H1 (cell line): Measurements from ENCODE around the gene CLN6. TPM values are rescaled to one million over a fixed set of nuclear protein-coding genes. Genes with fewer than 3 reads are reported as not detected.

Source experiments
- CTCF ChIA-PET: fragments of 300-600 bp; sonication (Branson Sonifier 250); formaldehyde crosslinking; loops from one replicate; lab custom pipeline; 2021; ENCODE audit not compliant: partially characterized antibody; lab: Charles Lee
- POLR2A ChIA-PET: fragments of 300-600 bp; sonication (Branson Sonifier 250); formaldehyde crosslinking; loops from one replicate; lab custom pipeline; 2021; ENCODE audit warnings: inconsistent platforms; ENCODE audit not compliant: partially characterized antibody; lab: Charles Lee
- DNase-seq, 2 experiments: peaks; one replicate each; pipeline versions ENCODE4 v3.0.0 to v3.0.0-alpha.2; 2010 to 2022; ENCODE audit warnings: low spot score in 2 of 2, low read depth in 1 of 2, mixed read lengths in 1 of 2
- FAIRE-seq: peaks from 2 replicates; lab custom pipeline; 2011; peaks lifted over from hg19 to GRCh38; lab: Jason Lieb, UNC
- H2AFZ ChIP-seq: 2 replicates; pipeline ENCODE4 v1.8.1; 2012; ENCODE audit warnings: low read length, inconsistent platforms
- H2AK5ac ChIP-seq: 2 replicates; pipeline ENCODE4 v1.6.1; 2013; ENCODE audit warnings: low read depth, low read length
- H2BK120ac ChIP-seq: replicated peaks from 2 replicates; pipeline ENCODE3; 2013; ENCODE audit warnings: low read depth, low read length, inconsistent platforms
- H2BK12ac ChIP-seq: 2 replicates; pipeline ENCODE4 v1.6.1; 2013; ENCODE audit warnings: low read depth, low read length
- H2BK15ac ChIP-seq: 2 replicates; pipeline ENCODE4 v1.6.1; 2013; ENCODE audit warnings: low read length
- H2BK20ac ChIP-seq: 2 replicates; pipeline ENCODE4 v1.6.1; 2013; ENCODE audit warnings: low read length
- H2BK5ac ChIP-seq: 2 replicates; pipeline ENCODE4 v1.6.1; 2013; ENCODE audit warnings: low read depth, low read length
- H3K14ac ChIP-seq: 2 replicates; pipeline ENCODE4 v1.6.1; 2013; ENCODE audit warnings: inconsistent platforms; ENCODE audit not compliant: insufficient read length
- H3K18ac ChIP-seq: 2 replicates; pipeline ENCODE4 v1.6.1; 2013; ENCODE audit warnings: low read length; ENCODE audit errors: extremely low read depth
- H3K23ac ChIP-seq: 2 replicates; pipeline ENCODE4 v1.6.1; 2013; ENCODE audit warnings: inconsistent platforms; ENCODE audit not compliant: insufficient read length
- H3K23me2 ChIP-seq: 2 replicates; pipeline ENCODE4 v1.6.1; 2013; ENCODE audit warnings: low read depth, low read length
- H3K27ac ChIP-seq: 2 replicates; pipeline ENCODE4 v1.6.1; 2011; ENCODE audit warnings: low read depth, low read length, inconsistent platforms
- H3K27me3 ChIP-seq, 4 experiments: replicated peaks in 1 of 4; 1 replicate in 1 of 4; 2 replicates in 3 of 4; pipeline versions ENCODE4 v1.6.1 to v1.8.1; 2011 to 2013; ENCODE audit warnings: low read length in 3 of 4, mild to moderate bottlenecking in 3 of 4, inconsistent platforms in 2 of 4, mixed read lengths in 2 of 4, moderate library complexity in 1 of 4; ENCODE audit not compliant: control insufficient read depth in 3 of 4, insufficient read depth in 3 of 4; ENCODE audit errors: extremely low read depth in 1 of 4
- H3K36me3 ChIP-seq, 4 experiments: 2 replicates each; pipeline versions ENCODE4 v1.6.1 to v1.8.1; 2011 to 2013; ENCODE audit warnings: mild to moderate bottlenecking in 4 of 4, low read length in 3 of 4, moderate library complexity in 2 of 4, control low read depth in 1 of 4, inconsistent platforms in 1 of 4; ENCODE audit not compliant: insufficient read depth in 4 of 4, control insufficient read depth in 2 of 4
- H3K4ac ChIP-seq: replicated peaks from 2 replicates; pipeline ENCODE3; 2013; ENCODE audit warnings: low read length, low read depth, mixed read lengths, inconsistent platforms; ENCODE audit not compliant: insufficient read length
- H3K4me1 ChIP-seq, 4 experiments: replicated peaks in 1 of 4; 1 replicate in 1 of 4; 2 replicates in 3 of 4; pipeline versions ENCODE4 v1.6.1 to v1.8.1; 2011 to 2013; ENCODE audit warnings: low read length in 3 of 4, inconsistent platforms in 2 of 4, mixed read lengths in 1 of 4; ENCODE audit not compliant: insufficient read depth in 4 of 4, control insufficient read depth in 3 of 4
- H3K4me2 ChIP-seq, 2 experiments: 2 replicates each; pipeline versions ENCODE4 v1.6.1 to v1.8.1; 2011 to 2013; ENCODE audit warnings: low read depth in 2 of 2, low read length in 2 of 2, control low read depth in 1 of 2, inconsistent platforms in 1 of 2, mild to moderate bottlenecking in 1 of 2; ENCODE audit not compliant: insufficient read depth in 1 of 2
- H3K4me3 ChIP-seq, 4 experiments: fragments of 200-600, 300-600 bp in 1 of 4; sonication (generic), shearing (Covaris generic), sonication (Bioruptor Twin) in 1 of 4; 2 replicates each; pipeline versions ENCODE4 v1.5.1 to v1.8.1; 2011 to 2016; ENCODE audit warnings: low read length in 4 of 4, low read depth in 3 of 4, control low read depth in 2 of 4, inconsistent platforms in 2 of 4, mild to moderate bottlenecking in 2 of 4, mixed read lengths in 1 of 4, moderate library complexity in 1 of 4; ENCODE audit not compliant: insufficient read depth in 2 of 4; ENCODE audit errors: extremely low read depth in 1 of 4
- H3K56ac ChIP-seq: replicated peaks from 2 replicates; pipeline ENCODE3; 2013; ENCODE audit warnings: low read depth, mild to moderate bottlenecking, mixed read lengths, low read length, inconsistent platforms; ENCODE audit not compliant: insufficient read length
- H3K79me1 ChIP-seq: 2 replicates; pipeline ENCODE4 v1.6.1; 2013; ENCODE audit warnings: low read depth, low read length, control low read depth
- H3K79me2 ChIP-seq, 2 experiments: 2 replicates each; pipeline versions ENCODE4 v1.6.1 to v1.8.1; 2012 to 2013; ENCODE audit warnings: low read length in 2 of 2, mild to moderate bottlenecking in 2 of 2, inconsistent platforms in 1 of 2; ENCODE audit not compliant: insufficient read depth in 2 of 2, control insufficient read depth in 1 of 2
- H3K9ac ChIP-seq, 4 experiments: replicated peaks in 1 of 4; 1 replicate in 1 of 4; 2 replicates in 3 of 4; pipeline versions ENCODE4 v1.6.1 to v1.8.1; 2011 to 2013; ENCODE audit warnings: low read depth in 3 of 4, low read length in 3 of 4, control low read depth in 2 of 4, mild to moderate bottlenecking in 2 of 4, moderate library complexity in 2 of 4, inconsistent platforms in 1 of 4; ENCODE audit errors: extremely low read depth in 1 of 4
- H3K9me3 ChIP-seq, 2 experiments: 2 replicates each; pipeline versions ENCODE4 v1.6.1 to v1.8.1; 2012 to 2013; ENCODE audit warnings: mild to moderate bottlenecking in 2 of 2, moderate library complexity in 2 of 2, control low read depth in 1 of 2, inconsistent platforms in 1 of 2, low read depth in 1 of 2, low read length in 1 of 2, mixed read lengths in 1 of 2; ENCODE audit not compliant: insufficient read depth in 2 of 2
- H4K20me1 ChIP-seq, 2 experiments: replicated peaks in 1 of 2; 2 replicates each; pipeline versions ENCODE3 to v1.8.1; 2011 to 2013; ENCODE audit warnings: inconsistent platforms in 2 of 2, low read length in 2 of 2, mild to moderate bottlenecking in 1 of 2; ENCODE audit not compliant: insufficient read depth in 2 of 2, control insufficient read depth in 1 of 2
- H4K5ac ChIP-seq: 2 replicates; pipeline ENCODE4 v1.6.1; 2013; ENCODE audit warnings: low read length, low read depth, mixed read lengths, inconsistent platforms; ENCODE audit not compliant: insufficient read length
- H4K8ac ChIP-seq: 2 replicates; pipeline ENCODE4 v1.8.0; 2013; ENCODE audit warnings: mild to moderate bottlenecking, moderate library complexity, low read length, inconsistent platforms; ENCODE audit not compliant: insufficient read depth; ENCODE audit errors: extremely low read depth
- H4K91ac ChIP-seq: replicated peaks from 2 replicates; pipeline ENCODE3; 2013; ENCODE audit warnings: low read length, mixed read lengths, inconsistent platforms; ENCODE audit not compliant: insufficient read length
- ATF2 ChIP-seq: IDR thresholded peaks from 2 replicates; pipeline ENCODE4 v1.6.1; 2012; ENCODE audit warnings: low read length, inconsistent platforms
- CBX8 ChIP-seq: fragments of 300-800, 300-1000 bp; sonication (generic); IDR thresholded peaks from 2 replicates; pipeline ENCODE4 v1.7.1; 2016; ENCODE audit warnings: low read depth, low read length, borderline replicate concordance
- GABPA ChIP-seq: IDR thresholded peaks from 2 replicates; pipeline ENCODE4 v1.6.1; 2011; ENCODE audit warnings: mild to moderate bottlenecking, low read length, moderate library complexity, borderline replicate concordance; ENCODE audit not compliant: insufficient read depth
- NRF1 ChIP-seq: IDR thresholded peaks from 2 replicates; pipeline ENCODE4 v1.6.1; 2011; ENCODE audit warnings: mild to moderate bottlenecking, low read depth, low read length, improper control_type of control experiment
- RBBP5 ChIP-seq: IDR thresholded peaks from 2 replicates; pipeline ENCODE4 v1.7.1; 2012; ENCODE audit warnings: low read depth, mild to moderate bottlenecking, inconsistent platforms, low read length, moderate library complexity, borderline replicate concordance
- SIX5 ChIP-seq: IDR thresholded peaks from 2 replicates; pipeline ENCODE4 v1.6.1; 2011; ENCODE audit warnings: mild to moderate bottlenecking, low read depth, low read length
- YY1 ChIP-seq: IDR thresholded peaks from 2 replicates; pipeline ENCODE4 v1.6.1; 2011; ENCODE audit warnings: low read depth, mild to moderate bottlenecking, low read length
- polyA plus RNA-seq, 7 experiments: library from polyadenylated mRNA; depleted of rRNA in 3 of 7; stranded (reverse) in 5 of 7; unstranded in 2 of 7; fragments of >200 nt in 5 of 7; fragments of 200-250 nt in 2 of 7; gene quantifications; 1 replicate in 5 of 7; 2 replicates in 1 of 7; 4 replicates in 1 of 7; pipeline versions ENCODE4 v1.2.1 to v1.2.3, GENCODE V29; 2011 to 2013; ENCODE audit warnings: missing spikeins in 2 of 7, mixed read lengths in 2 of 7
- total RNA-seq: library from RNA; stranded (reverse); fragmentation: NEBNext Ultra II Directional; extraction: Animal tissue kit (Norgen Biotek cat#: 25700); gene quantifications from 2 replicates; pipeline ENCODE4 v1.2.1, GENCODE V29; 2021

The CLN6 gene
- total and polyA plus RNA-seq, 2 of the 8 experiments (the other 6 are each of a cell fraction or from before 2014, with no cell fraction given): 60.0 to 137 TPM

DNA sequence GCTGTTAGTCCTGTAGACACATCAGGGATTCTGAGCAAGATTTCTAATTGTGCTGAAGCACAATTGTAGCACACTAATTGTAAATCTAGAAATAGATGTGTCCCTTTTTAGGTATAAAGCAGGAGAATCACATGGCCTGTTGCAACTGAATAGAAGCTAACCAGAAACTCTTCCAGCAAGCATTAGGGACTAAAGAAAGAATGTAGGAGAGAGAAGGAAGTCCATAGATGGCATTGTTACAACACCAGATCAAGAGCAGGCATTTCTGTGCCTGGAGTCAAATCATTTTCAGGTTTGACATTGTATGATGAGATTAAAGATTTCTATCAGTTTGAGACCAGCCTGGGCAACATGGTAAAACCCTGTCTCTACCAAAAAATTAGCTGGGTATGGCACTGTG, 51.8 kb downstream of the CLN6 start:
- Histone ChIP-seq H2AK5ac (no peak overlapping the region), H3K56ac (no peak overlapping the region), H4K91ac (no peak overlapping the region), H2BK120ac (no peak overlapping the region), H3K14ac (no peak overlapping the region), H3K27ac (no peak overlapping the region), H4K20me1 (no peaks in the 10 kb centered on the region), H3K4ac (no peak overlapping the region), H3K4me2 (no peak overlapping the region), H4K5ac (no peak overlapping the region), H2BK5ac (no peak overlapping the region), H3K79me2 (no peaks in the 10 kb centered on the region), H2BK20ac (no peak overlapping the region), H3K23ac (no peak overlapping the region), H3K4me1 (no peaks in the 10 kb centered on the region), H3K4me3 (no peak overlapping the region), H3K18ac (no peak overlapping the region), H4K8ac (no peak overlapping the region), H2BK15ac (no peak overlapping the region), H3K9ac (no peak overlapping the region), H2BK12ac (no peak overlapping the region), H3K23me2 (peaks cover 1% of the 10 kb centered on the region; the same call in 1 of the 2 replicates), H3K36me3 (peaks cover 2 to 32% (median 16%) of the 10 kb centered on the region in 4 experiments; a peak in 7 of 8 replicates), H2AFZ (no peak overlapping the region), H3K27me3 (no peaks in the 10 kb centered on the region), H3K9me3 (no peaks in the 10 kb centered on the region), H3K79me1 (no peaks in the 10 kb centered on the region)
- TF ChIP-seq YY1: no peak
- TF ChIP-seq CBX8: no peak
- TF ChIP-seq NRF1: no peak
- TF ChIP-seq RBBP5: no peak
- TF ChIP-seq GABPA: no peak
- TF ChIP-seq ATF2: no peak
- TF ChIP-seq SIX5: no peak
- ChIA-PET POLR2A (interaction anchor here (1.1 kb wide), 1 partner anchor 10 kb away, joined by 3 read pairs; no protein-coding TSS in a partner anchor), CTCF (interaction anchor here (1.0 to 2.0 kb wide), 2 partner anchors 9 to 317 kb away, joined by 3 to 5 read pairs; no protein-coding TSS in a partner anchor)
- DNase-seq (no peak), FAIRE-seq (no peak)
